ENCODE measurements around the gene CIAPIN1.

CIAPIN1 gene

GRCh38 chr16:57468346-57468745, 21.2 kb upstream of the CIAPIN1 start:
- Histone ChIP-seq H3K4me3 (ENCODE audit: low read depth, low read length) (no peak overlapping the region), H3K27me3 (no peaks in the 10 kb centered on the region), H3K4me1 (peaks cover 42% of the 10 kb centered on the region), H3K36me3 (peaks cover 94% of the 10 kb centered on the region), H3K9me3 (no peaks in the 10 kb centered on the region)
- DNase-seq = no peak
- no peak for TF ChIP-seq CTCF (IDR thresholded peaks at IDR 0.05; ENCODE audit: low read depth, low read length)

GRCh38 chr16:57464523-57464922, 17.3 kb upstream of the CIAPIN1 start:
- no peak for DNase-seq
- Histone ChIP-seq H3K36me3 (peaks cover 81% of the 10 kb centered on the region), H3K4me3 (ENCODE audit: low read depth, low read length) (no peak overlapping the region; the same call in 1 of the 2 replicates), H3K9me3 (no peaks in the 10 kb centered on the region), H3K27me3 (no peaks in the 10 kb centered on the region), H3K4me1 (peaks cover 11% of the 10 kb centered on the region)
- TF ChIP-seq CTCF (IDR thresholded peaks at IDR 0.05; ENCODE audit: low read depth, low read length) = no peak

- no peak for TF ChIP-seq CTCF (IDR thresholded peaks at IDR 0.05; ENCODE audit: low read depth, low read length)
- peaks cover 83% of the 10 kb centered on the region for H3K36me3 ChIP-seq
Measured at GRCh38 chr16:57462978-57463362, 15.8 kb upstream of the CIAPIN1 start.

GRCh38 chr16:57462209-57462977, 15.2 kb upstream of the CIAPIN1 start, which contains the start of gene POLR2C:
Gene POLR2C (plus strand): TSS chr16:57462679. CDS start chr16:57462725, 46 bp downstream.
- H3K36me3 ChIP-seq = peaks cover 83% of the 10 kb centered on the region
- peak; percentile 93 for DNase-seq
- H3K4me3 ChIP-seq (ENCODE audit: low read depth, low read length) = peak within 1 kb of the TSS; percentile 95
- peaks cover 11% of the 10 kb centered on the region for H3K4me1 ChIP-seq
- no peaks in the 10 kb centered on the region for H3K27me3 ChIP-seq
- TF ChIP-seq CTCF (IDR thresholded peaks at IDR 0.05; ENCODE audit: low read depth, low read length) = peak; percentile 82
- no peaks in the 10 kb centered on the region for H3K9me3 ChIP-seq

More at GRCh38 chr16:57462978-57463362, 15.8 kb upstream of the CIAPIN1 start:
- Histone ChIP-seq H3K27me3 (no peaks in the 10 kb centered on the region), H3K4me3 (ENCODE audit: low read depth, low read length) (peak overlapping the region; percentile 95), H3K9me3 (no peaks in the 10 kb centered on the region), H3K4me1 (peaks cover 11% of the 10 kb centered on the region)
- no peak for DNase-seq

- H3K4me1 ChIP-seq = no peaks in the 10 kb centered on the region
- no peaks in the 10 kb centered on the region for H3K9me3 ChIP-seq
- no peaks in the 10 kb centered on the region for H3K27me3 ChIP-seq
- H3K36me3 ChIP-seq = peaks cover 57% of the 10 kb centered on the region
- no peak overlapping the region for H3K4me3 ChIP-seq (ENCODE audit: low read depth, low read length)
- no peak for DNase-seq
- no peak for TF ChIP-seq CTCF (IDR thresholded peaks at IDR 0.05; ENCODE audit: low read depth, low read length)
Measured at GRCh38 chr16:57452021-57452420, 4.8 kb upstream of the CIAPIN1 start.

- no peak for TF ChIP-seq CTCF (IDR thresholded peaks at IDR 0.05; ENCODE audit: low read depth, low read length)
- Histone ChIP-seq H3K36me3 (peaks cover 9% of the 10 kb centered on the region), H3K27me3 (no peaks in the 10 kb centered on the region), H3K4me1 (no peaks in the 10 kb centered on the region), H3K9me3 (no peaks in the 10 kb centered on the region), H3K4me3 (ENCODE audit: low read depth, low read length) (peak overlapping the region; percentile 91)
- peak; percentile 67 for DNase-seq
Measured at GRCh38 chr16:57446531-57447185, 527 bp downstream of the CIAPIN1 start.
